Trophoblast cell (in vitro differentiated cells and primary cell): ENCODE results near the gene EXOC3.

Source experiments
- DNase-seq, 2 donors: peaks; one replicate each; pipeline ENCODE4 v3.0.0-alpha.2; 2016
- H2AFZ ChIP-seq: 2 replicates; pipeline ENCODE4 v1.6.1; 2013; ENCODE audit warnings: low read length, moderate library complexity, mild to moderate bottlenecking; ENCODE audit not compliant: insufficient read depth, poor library complexity
- H2AK5ac ChIP-seq: 2 replicates; pipeline ENCODE4 v1.6.1; 2013; ENCODE audit warnings: mild to moderate bottlenecking, low read length
- H2BK120ac ChIP-seq: 2 replicates; pipeline ENCODE4 v1.6.1; 2013; ENCODE audit warnings: low read length, mild to moderate bottlenecking, moderate library complexity; ENCODE audit not compliant: insufficient read depth, poor library complexity
- H2BK12ac ChIP-seq: 2 replicates; pipeline ENCODE4 v1.6.1; 2013; ENCODE audit warnings: mild to moderate bottlenecking, low read length, moderate library complexity
- H2BK5ac ChIP-seq: 2 replicates; pipeline ENCODE4 v1.6.1; 2013; ENCODE audit warnings: low read length, low read depth, moderate library complexity, mild to moderate bottlenecking; ENCODE audit not compliant: poor library complexity
- H3K14ac ChIP-seq: 2 replicates; pipeline ENCODE4 v1.6.1; 2013; ENCODE audit warnings: mild to moderate bottlenecking, low read length
- H3K18ac ChIP-seq: 2 replicates; pipeline ENCODE4 v1.6.1; 2013; ENCODE audit warnings: mild to moderate bottlenecking, low read length
- H3K23ac ChIP-seq: 2 replicates; pipeline ENCODE4 v1.6.1; 2013; ENCODE audit warnings: low read length
- H3K27ac ChIP-seq: 2 replicates; pipeline ENCODE4 v1.5.1; 2013; ENCODE audit warnings: low read depth, mild to moderate bottlenecking, inconsistent platforms, low read length, moderate library complexity
- H3K27me3 ChIP-seq: 2 replicates; pipeline ENCODE4 v1.6.1; 2013; ENCODE audit warnings: inconsistent platforms, mild to moderate bottlenecking, low read length, moderate library complexity; ENCODE audit not compliant: insufficient read depth
- H3K36me3 ChIP-seq, 2 experiments: 1 replicate in 1 of 2; 2 replicates in 1 of 2; pipeline ENCODE4 v1.6.1; 2013; ENCODE audit warnings: low read length in 2 of 2, mild to moderate bottlenecking in 2 of 2, moderate library complexity in 1 of 2; ENCODE audit not compliant: insufficient read depth in 2 of 2, control insufficient read depth in 1 of 2
- H3K4ac ChIP-seq: 2 replicates; pipeline ENCODE4 v1.6.1; 2013; ENCODE audit warnings: low read depth, mild to moderate bottlenecking, low read length, moderate library complexity
- H3K4me1 ChIP-seq, 2 experiments: 1 replicate in 1 of 2; 2 replicates in 1 of 2; pipeline ENCODE4 v1.6.1; 2013; ENCODE audit warnings: low read length in 2 of 2, mild to moderate bottlenecking in 2 of 2, moderate library complexity in 1 of 2; ENCODE audit not compliant: insufficient read depth in 2 of 2, control insufficient read depth in 1 of 2
- H3K4me2 ChIP-seq: 2 replicates; pipeline ENCODE4 v1.6.1; 2013; ENCODE audit warnings: inconsistent platforms, mild to moderate bottlenecking, low read length, moderate library complexity
- H3K4me3 ChIP-seq: 2 replicates; pipeline ENCODE4 v1.5.1; 2013; ENCODE audit warnings: mild to moderate bottlenecking, low read depth, low read length, inconsistent platforms
- H3K79me1 ChIP-seq: one replicate; pipeline ENCODE4 v1.6.1; 2013; ENCODE audit warnings: low read length
- H3K79me2 ChIP-seq: 2 replicates; pipeline ENCODE4 v1.6.1; 2013; ENCODE audit warnings: low read length, mild to moderate bottlenecking; ENCODE audit not compliant: control insufficient read depth, insufficient read depth, poor library complexity
- H3K9ac ChIP-seq: 2 replicates; pipeline ENCODE4 v1.6.1; 2013; ENCODE audit warnings: mild to moderate bottlenecking, low read length
- H3K9me3 ChIP-seq: 2 replicates; pipeline ENCODE4 v1.6.1; 2013; ENCODE audit warnings: low read depth, mild to moderate bottlenecking, control low read depth, inconsistent platforms, low read length; ENCODE audit not compliant: insufficient read depth
- H4K12ac ChIP-seq: 2 replicates; pipeline ENCODE4 v1.6.1; 2013; ENCODE audit warnings: low read depth, mild to moderate bottlenecking, low read length, moderate library complexity
- H4K8ac ChIP-seq: 2 replicates; pipeline ENCODE4 v1.6.1; 2013; ENCODE audit warnings: low read depth, mild to moderate bottlenecking, low read length, moderate library complexity
- H4K91ac ChIP-seq: one replicate; pipeline ENCODE4 v1.6.1; 2013; ENCODE audit warnings: low read depth, mild to moderate bottlenecking, low read length, moderate library complexity
- WGBS: extraction: QIAGEN DNeasy Blood & Tissue Kit; methylation state at CpG from one replicate; pipeline ENCODE4 v1.1.7; 2013; ENCODE audit warnings: missing lambda C conversion rate; ENCODE audit not compliant: insufficient read length, insufficient coverage; ENCODE audit errors: extremely low coverage; 5-methylcytosine and 5-hydroxymethylcytosine counted together

The EXOC3 gene

DNA sequence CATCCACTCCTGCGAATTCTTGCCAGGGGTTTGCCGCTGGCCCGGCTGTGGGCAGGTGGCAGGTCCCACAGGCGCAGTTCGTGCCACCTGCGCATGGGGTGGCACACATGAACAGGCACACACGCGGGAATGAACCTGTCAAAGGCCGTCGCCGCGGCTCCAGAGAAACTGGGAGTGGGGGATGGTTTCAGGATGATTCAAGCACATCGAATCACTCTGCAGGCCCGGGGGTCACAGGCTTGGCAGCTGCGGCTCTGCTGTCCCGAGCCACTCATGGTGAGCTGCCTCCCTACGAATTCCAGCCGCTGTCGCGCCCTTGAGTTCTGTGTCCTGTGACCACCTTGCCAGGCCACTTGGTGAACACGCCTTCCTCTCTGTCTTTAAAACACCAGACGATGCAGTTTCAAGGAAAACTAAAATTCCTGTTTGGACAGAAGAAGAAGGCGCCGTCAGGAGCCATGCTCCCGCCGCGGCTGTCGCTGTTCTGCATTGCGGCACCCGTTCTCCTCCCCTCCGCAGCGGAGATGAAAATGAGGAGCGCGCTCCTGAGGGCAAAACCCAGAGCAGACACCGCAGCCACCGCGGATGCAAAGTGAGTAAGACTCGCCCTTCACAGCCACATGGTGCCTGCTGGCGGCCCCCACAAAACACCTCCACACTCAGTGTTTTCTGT lies 15.4 kb upstream of the EXOC3 start:
- Histone ChIP-seq H3K79me2 (no peaks in the 10 kb centered on the region), H2AFZ (no peak overlapping the region), H4K8ac (no peak overlapping the region), H3K27ac (no peak overlapping the region), H3K23ac (no peak overlapping the region), H3K4me2 (no peak overlapping the region), H3K4ac (no peak overlapping the region), H3K14ac (no peak overlapping the region), H3K79me1 (peaks cover 3% of the 10 kb centered on the region), H2BK120ac (no peak overlapping the region), H2AK5ac (no peak overlapping the region), H3K27me3 (no peaks in the 10 kb centered on the region), H3K18ac (no peak overlapping the region), H2BK12ac (no peak overlapping the region), H4K91ac (no peak overlapping the region), H4K12ac (no peak overlapping the region), H3K9ac (no peak overlapping the region), H3K4me1 (peaks cover 0 to 3% of the 10 kb centered on the region in 2 experiments), H3K9me3 (peaks cover 1% of the 10 kb centered on the region), H3K4me3 (no peak overlapping the region), H2BK5ac (no peak overlapping the region), H3K36me3 (no peaks in the 10 kb centered on the region)
- no CpG with 5 or more reads among the region's 39 CpGs for WGBS
- DNase-seq = no peak

DNA sequence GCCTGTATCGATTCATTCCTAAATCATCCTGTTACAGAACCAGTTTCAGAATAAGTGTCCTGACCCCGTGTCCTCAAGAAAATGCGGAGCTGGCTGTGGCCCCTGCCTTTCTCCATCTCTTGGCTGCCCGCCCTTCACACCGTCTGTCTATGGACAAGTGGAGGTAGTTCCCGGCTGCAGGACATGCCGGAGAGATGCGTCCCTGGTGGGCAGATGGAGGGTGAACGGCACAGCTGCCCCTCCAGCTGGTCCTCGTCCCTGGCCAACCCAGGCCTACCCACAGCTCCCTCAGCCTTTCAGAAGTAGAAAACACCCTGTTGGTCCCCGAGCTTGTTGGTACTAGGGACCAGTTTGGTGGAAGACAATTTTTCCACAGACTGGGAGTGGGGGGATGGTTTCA lies 14.8 kb upstream of the EXOC3 start:
- Histone ChIP-seq H3K9me3 (peaks cover 1% of the 10 kb centered on the region), H3K79me2 (no peaks in the 10 kb centered on the region), H3K23ac (no peak overlapping the region), H2BK120ac (no peak overlapping the region), H3K9ac (no peak overlapping the region), H3K14ac (no peak overlapping the region), H4K8ac (no peak overlapping the region), H2BK5ac (no peak overlapping the region), H2AFZ (no peak overlapping the region), H3K27ac (no peak overlapping the region), H3K27me3 (no peaks in the 10 kb centered on the region), H2BK12ac (no peak overlapping the region), H3K4me2 (no peak overlapping the region), H2AK5ac (no peak overlapping the region), H4K91ac (no peak overlapping the region), H3K4me1 (peaks cover 0 to 3% of the 10 kb centered on the region in 2 experiments), H3K4me3 (no peak overlapping the region), H3K4ac (no peak overlapping the region), H3K36me3 (no peaks in the 10 kb centered on the region), H3K18ac (no peak overlapping the region), H4K12ac (no peak overlapping the region), H3K79me1 (peaks cover 3% of the 10 kb centered on the region)
- WGBS = no CpG with 5 or more reads among the region's 11 CpGs
- no peak for DNase-seq

DNA sequence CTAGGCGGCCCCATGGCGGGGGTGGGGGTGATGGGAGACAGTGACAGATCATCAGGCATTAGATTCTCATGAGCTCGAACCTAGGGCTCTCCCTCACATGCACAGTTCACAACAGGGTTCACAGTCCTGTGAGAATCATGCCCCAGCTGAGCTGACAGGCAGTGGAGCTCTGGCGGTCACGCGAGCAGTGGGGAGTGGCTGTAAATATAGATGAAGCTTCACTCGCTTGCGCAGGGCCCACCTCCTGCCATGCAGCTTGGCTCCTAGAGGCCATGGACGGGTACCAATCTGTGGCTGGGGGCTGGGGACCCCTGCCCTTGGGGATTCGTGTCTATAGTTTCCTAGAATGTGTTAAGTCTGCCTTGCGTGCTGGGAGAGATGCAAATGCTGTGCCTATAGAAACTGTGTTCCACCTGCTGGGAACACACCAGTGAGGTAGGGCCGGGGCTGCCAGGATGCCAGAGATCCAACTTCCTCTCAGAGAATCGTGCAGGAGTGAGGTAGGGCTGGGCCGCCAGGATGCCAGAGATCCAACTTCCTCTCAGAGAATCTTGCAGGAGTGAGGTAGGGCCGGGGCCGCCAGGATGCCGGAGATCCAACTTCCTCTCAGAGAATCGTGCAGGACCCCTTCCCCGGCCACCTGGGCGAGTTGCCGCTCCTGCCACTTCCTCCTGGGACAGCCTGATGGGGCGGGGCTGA lies 14.1 kb upstream of the EXOC3 start:
- H4K12ac ChIP-seq = no peak overlapping the region
- H3K79me1 ChIP-seq = peaks cover 3% of the 10 kb centered on the region
- H2AK5ac ChIP-seq = no peak overlapping the region
- peaks cover 1% of the 10 kb centered on the region for H3K9me3 ChIP-seq
- DNase-seq = no peak
- no peak overlapping the region for H2AFZ ChIP-seq
- no peak overlapping the region for H3K9ac ChIP-seq
- H3K27ac ChIP-seq = no peak overlapping the region
- no peak overlapping the region for H2BK5ac ChIP-seq
- no peak overlapping the region for H3K4ac ChIP-seq
- no peak overlapping the region for H3K4me3 ChIP-seq
- no peak overlapping the region for H3K23ac ChIP-seq
- peaks cover 0 to 3% of the 10 kb centered on the region in 2 experiments for H3K4me1 ChIP-seq
- H3K27me3 ChIP-seq = no peaks in the 10 kb centered on the region
- no peak overlapping the region for H3K14ac ChIP-seq
- WGBS = no CpG with 5 or more reads among the region's 22 CpGs
- no peak overlapping the region for H4K8ac ChIP-seq
- H2BK120ac ChIP-seq = no peak overlapping the region
- no peak overlapping the region for H2BK12ac ChIP-seq
- no peaks in the 10 kb centered on the region for H3K36me3 ChIP-seq
- no peaks in the 10 kb centered on the region for H3K79me2 ChIP-seq
- H4K91ac ChIP-seq = no peak overlapping the region
- no peak overlapping the region for H3K4me2 ChIP-seq
- H3K18ac ChIP-seq = no peak overlapping the region

DNA sequence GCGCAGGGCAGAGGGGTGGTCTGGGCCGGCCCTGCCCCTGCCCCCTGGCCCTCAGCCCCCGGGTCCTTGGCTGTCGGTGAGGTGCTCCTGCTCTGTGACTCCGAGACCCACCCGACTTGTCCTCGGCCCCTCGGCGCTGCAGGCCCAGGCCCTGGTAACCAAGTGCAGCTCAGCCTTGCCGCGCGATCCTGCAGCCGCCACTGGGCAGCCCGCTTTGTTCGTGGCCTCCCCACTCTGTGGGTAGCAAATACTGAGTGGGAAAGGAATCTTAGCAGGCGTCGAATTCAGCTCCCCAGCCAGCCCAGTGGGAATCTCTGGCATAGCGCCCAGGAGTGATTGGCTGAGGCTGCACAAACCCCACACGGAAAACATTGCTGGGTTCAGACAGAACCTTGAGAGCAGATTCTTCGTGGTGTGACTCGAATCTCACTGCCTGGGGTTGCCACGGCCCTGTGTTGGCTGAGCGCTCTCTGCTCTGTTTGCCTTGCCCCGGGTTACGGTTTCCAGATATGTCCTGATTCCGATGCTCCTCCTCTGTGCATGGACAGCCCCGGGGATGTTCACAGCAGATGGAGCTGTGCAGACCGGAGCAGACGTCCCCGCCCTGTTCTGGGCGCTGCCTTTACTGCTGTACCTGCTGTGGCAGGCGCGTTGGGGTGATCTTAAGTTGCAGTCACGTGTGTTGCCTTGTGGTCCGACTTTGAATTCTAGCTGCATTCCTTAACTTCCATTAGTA lies 13.4 kb upstream of the EXOC3 start:
- H3K18ac ChIP-seq = no peak overlapping the region
- DNase-seq = peak in 1 of 2 donors; percentile 14
- WGBS = no CpG with 5 or more reads among the region's 35 CpGs
- peaks cover 3% of the 10 kb centered on the region for H3K79me1 ChIP-seq
- no peak overlapping the region for H3K23ac ChIP-seq
- no peaks in the 10 kb centered on the region for H3K79me2 ChIP-seq
- no peak overlapping the region for H3K14ac ChIP-seq
- no peak overlapping the region for H2BK120ac ChIP-seq
- no peak overlapping the region for H3K4me3 ChIP-seq
- no peak overlapping the region for H2BK12ac ChIP-seq
- no peak overlapping the region for H3K4ac ChIP-seq
- no peak overlapping the region for H4K8ac ChIP-seq
- H4K12ac ChIP-seq = no peak overlapping the region
- peaks cover 1% of the 10 kb centered on the region for H3K9me3 ChIP-seq
- H4K91ac ChIP-seq = no peak overlapping the region
- no peaks in the 10 kb centered on the region for H3K36me3 ChIP-seq
- H2AFZ ChIP-seq = no peak overlapping the region
- no peak overlapping the region for H2BK5ac ChIP-seq
- no peaks in the 10 kb centered on the region for H3K27me3 ChIP-seq
- no peak overlapping the region for H2AK5ac ChIP-seq
- no peak overlapping the region for H3K27ac ChIP-seq
- no peak overlapping the region for H3K9ac ChIP-seq
- H3K4me2 ChIP-seq = no peak overlapping the region
- H3K4me1 ChIP-seq = peaks cover 0 to 3% of the 10 kb centered on the region in 2 experiments
